HL-60 (cell line): ENCODE results near the gene CD2.

Experiments
- DNase-seq, 2 experiments: peaks; one replicate each; pipeline ENCODE4 v3.0.0-alpha.2; 2010 to 2020; ENCODE audit warnings: low read depth in 1 of 2, low spot score in 1 of 2
- H3K27ac ChIP-seq: fragments of 250-450 bp; sonication (Bioruptor Pico); replicated peaks from 2 replicates; pipeline ENCODE4 v1.5.1; 2020; ENCODE audit warnings: mild to moderate bottlenecking, moderate library complexity
- H3K27me3 ChIP-seq: fragments of 250-450 bp; sonication (Bioruptor Pico); 2 replicates; pipeline ENCODE4 v1.5.1; 2021; ENCODE audit warnings: mild to moderate bottlenecking, moderate library complexity; ENCODE audit not compliant: insufficient read depth, poor library complexity, severe bottlenecking
- H3K4me3 ChIP-seq: replicated peaks from 2 replicates; pipeline ENCODE4 v1.5.1; 2011; ENCODE audit warnings: mild to moderate bottlenecking, control low read depth, low read length; ENCODE audit not compliant: insufficient read depth
- CTCF ChIP-seq: IDR thresholded peaks from one replicate; pipeline ENCODE4 v1.5.1; 2011; ENCODE audit warnings: low read length, control low read depth, inconsistent platforms; ENCODE audit not compliant: insufficient read depth
- GABPA ChIP-seq: IDR thresholded peaks from 2 replicates; pipeline ENCODE4 v1.6.1; 2012; ENCODE audit warnings: low read depth
- POLR2AphosphoS5 ChIP-seq: IDR thresholded peaks from 2 replicates; pipeline ENCODE4 v1.6.1; 2012; ENCODE audit warnings: low read depth
- REST ChIP-seq: IDR thresholded peaks from 2 replicates; pipeline ENCODE4 v1.6.1; 2012; ENCODE audit warnings: low read depth; ENCODE audit not compliant: insufficient replicate concordance
- SPI1 ChIP-seq: IDR thresholded peaks from 2 replicates; pipeline ENCODE4 v1.6.1; 2012; ENCODE audit warnings: low read depth, mild to moderate bottlenecking, borderline replicate concordance

CD2 gene

GRCh38 chr1:116766616-116767469 is 12.6 kb downstream of the CD2 start:
- no peak for DNase-seq
- H3K27ac ChIP-seq: no peak overlapping the region
- no peak for TF ChIP-seq GABPA
- TF ChIP-seq CTCF: no peak
- no peak for TF ChIP-seq REST
- TF ChIP-seq POLR2AphosphoS5: no peak
- TF ChIP-seq SPI1: no peak
- no peaks in the 10 kb centered on the region for H3K27me3 ChIP-seq
- H3K4me3 ChIP-seq: no peak overlapping the region

DNA sequence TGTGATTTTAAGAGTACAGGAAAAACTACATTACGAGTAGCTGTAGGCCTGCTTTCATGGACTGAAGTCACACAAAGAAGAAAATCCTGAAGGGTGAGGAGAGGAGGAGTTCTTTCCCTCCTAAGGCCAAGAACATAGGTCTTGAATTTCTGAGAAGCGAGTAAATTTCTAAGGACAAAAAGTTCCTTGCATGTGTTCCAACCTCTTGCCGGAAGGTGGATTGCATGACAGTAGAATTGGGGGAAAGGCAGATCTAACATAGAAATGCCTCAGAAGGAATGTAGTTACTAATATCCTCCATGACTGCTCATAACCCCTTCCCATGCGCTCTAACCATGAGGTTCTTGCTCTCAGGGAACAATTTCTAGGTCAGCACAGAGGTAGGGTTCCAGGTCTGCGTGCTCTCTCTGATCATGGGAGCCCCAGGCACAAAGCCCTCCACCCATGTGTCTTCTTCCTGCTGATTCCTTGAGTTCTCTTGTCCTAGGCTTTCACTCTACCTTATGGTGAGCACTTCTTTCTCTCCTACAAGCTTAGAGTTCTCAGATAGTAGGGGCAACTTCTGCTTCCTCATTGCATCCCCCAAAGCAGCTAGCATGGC is 13.7 kb downstream of the CD2 start:
- Histone ChIP-seq H3K27me3 (no peaks in the 10 kb centered on the region), H3K4me3 (no peak overlapping the region), H3K27ac (no peak overlapping the region)
- DNase-seq: no peak
- TF ChIP-seq REST (no peak), GABPA (no peak), CTCF (no peak)

GRCh38 chr1:116768416-116769103 is 14.3 kb downstream of the CD2 start:
- H3K27ac ChIP-seq: no peak overlapping the region
- no peak for TF ChIP-seq POLR2AphosphoS5
- TF ChIP-seq REST: no peak
- TF ChIP-seq SPI1: no peak
- TF ChIP-seq GABPA: no peak
- no peak for TF ChIP-seq CTCF
- H3K27me3 ChIP-seq: no peaks in the 10 kb centered on the region
- H3K4me3 ChIP-seq: no peak overlapping the region
- no peak for DNase-seq
